ENCODE measurements around the gene CETP.

GRCh38 chr16:56983211-56983751 lies 21.5 kb downstream of the CETP start:
- TF ChIP-seq POLR2AphosphoS5 (IDR thresholded peaks at IDR 0.05) (peak; percentile 24 to 64 (median 34)), CTCF (IDR thresholded peaks at IDR 0.05) (peak in 3 of 5 experiments; percentile 11 to 47 (median 36)), POLR2A (IDR thresholded peaks at IDR 0.05) (peak; percentile 51)
